K562 (cell line): ENCODE results near the gene PSMD11. TPM values are rescaled to one million over a fixed set of nuclear protein-coding genes. Genes with fewer than 3 reads are reported as not detected.

Source experiments
- ATAC-seq: fragments of 200-7000 bp; cut with Tn5 transposase; 3 replicates; pipeline ENCODE4 v1.9.1; 2020; ENCODE audit warnings: moderate library complexity
- BruUV-seq: library from RNA; stranded (reverse); fragments of 400-500 nt; replicated peaks from 2 replicates; lab custom pipeline; 2021; lab: Mats Ljungman, UMichigan
- CTCF ChIA-PET: fragments of 300-600 bp; formaldehyde crosslinking; extraction: SDS; loops from one replicate; lab custom pipeline; 2021; ENCODE audit warnings: low intra/inter-chr PET ratio; lab: Yijun Ruan, JAX
- POLR2A ChIA-PET: fragments of 300-600, 350-650 bp; sonication (Branson Sonifier 250); formaldehyde crosslinking; extraction: SDS; loops from one replicate; lab custom pipeline; 2021; ENCODE audit warnings: antibody characterized with exemption, inconsistent platforms; lab: Yijun Ruan, JAX
- DNase-seq, 4 experiments: peaks; one replicate each; pipeline versions ENCODE4 v3.0.0 to v3.0.0-alpha.2; 2011 to 2018; ENCODE audit warnings: low spot score in 3 of 4, mixed read lengths in 3 of 4; ENCODE audit errors: extremely low read depth in 1 of 4
- FAIRE-seq: peaks from 2 replicates; lab custom pipeline; 2011; peaks lifted over from hg19 to GRCh38; lab: Jason Lieb, UNC
- H2AFZ ChIP-seq: 2 replicates; pipeline ENCODE4 v1.6.0; 2011; ENCODE audit warnings: low read depth, low read length, control low read depth, inconsistent platforms
- H3K27ac ChIP-seq: fragments of 200-600 bp; 3 replicates; pipeline ENCODE4 v1.8.0; 2011; ENCODE audit warnings: low read depth, mild to moderate bottlenecking, control low read depth, inconsistent platforms, low read length, moderate library complexity, mixed read lengths; ENCODE audit errors: extremely low read depth
- H3K27me3 ChIP-seq, 2 experiments: fragments of 300-600 bp in 1 of 2; 2 replicates in 1 of 2; 3 replicates in 1 of 2; pipeline versions ENCODE4 v1.6.0 to v1.8.0; 2011; ENCODE audit warnings: inconsistent platforms in 2 of 2, low read length in 2 of 2, mild to moderate bottlenecking in 1 of 2, mixed read lengths in 1 of 2, moderate library complexity in 1 of 2; ENCODE audit not compliant: control insufficient read depth in 2 of 2, insufficient read depth in 2 of 2
- H3K36me3 ChIP-seq: fragments of 300-600 bp; 3 replicates; pipeline ENCODE4 v1.8.0; 2011; ENCODE audit warnings: mild to moderate bottlenecking, low read length, inconsistent platforms; ENCODE audit not compliant: control insufficient read depth, insufficient read depth
- H3K4me1 ChIP-seq, 2 experiments: fragments of 200-600 bp in 1 of 2; replicated peaks in 1 of 2; 2 replicates in 1 of 2; 3 replicates in 1 of 2; pipeline versions ENCODE4 v1.5.1 to v1.8.0; 2011; ENCODE audit warnings: inconsistent platforms in 2 of 2, low read length in 2 of 2, mild to moderate bottlenecking in 1 of 2, mixed read lengths in 1 of 2, moderate library complexity in 1 of 2; ENCODE audit not compliant: control insufficient read depth in 2 of 2, insufficient read depth in 2 of 2
- H3K4me2 ChIP-seq: 2 replicates; pipeline ENCODE4 v1.6.1; 2011; ENCODE audit warnings: low read length, control low read depth, inconsistent platforms, mixed read lengths; ENCODE audit not compliant: insufficient read depth
- H3K4me3 ChIP-seq: fragments of 200-600 bp; sonication (generic), shearing (Covaris generic); 2 replicates; pipeline ENCODE4 v1.5.1; 2016; ENCODE audit warnings: control low read depth, inconsistent platforms
- H3K79me2 ChIP-seq: fragments of 200-600 bp; 3 replicates; pipeline ENCODE4 v1.8.0; 2011; ENCODE audit warnings: low read length, inconsistent platforms; ENCODE audit not compliant: control insufficient read depth, insufficient read depth
- H3K9ac ChIP-seq, 2 experiments: 2 replicates each; pipeline versions ENCODE4 v1.6.0 to v1.6.1; 2011; ENCODE audit warnings: low read depth in 2 of 2, low read length in 2 of 2, control low read depth in 1 of 2, inconsistent platforms in 1 of 2, mild to moderate bottlenecking in 1 of 2, mixed read lengths in 1 of 2; ENCODE audit not compliant: insufficient read depth in 1 of 2
- H3K9me1 ChIP-seq: one replicate; pipeline ENCODE4 v1.6.0; 2011; ENCODE audit warnings: inconsistent platforms, mild to moderate bottlenecking, low read length, moderate library complexity; ENCODE audit not compliant: control insufficient read depth, insufficient read depth
- H3K9me3 ChIP-seq: replicated peaks from 2 replicates; pipeline ENCODE4 v1.5.1; 2011; ENCODE audit warnings: low read depth, low read length, inconsistent platforms; ENCODE audit not compliant: control insufficient read depth, insufficient read depth
- H4K20me1 ChIP-seq: replicated peaks from 2 replicates; pipeline ENCODE4 v1.6.1; 2011; ENCODE audit warnings: low read length, inconsistent platforms, mixed read lengths; ENCODE audit not compliant: control insufficient read depth, insufficient read depth
- DDX20 ChIP-seq: fragments of 450-650 bp; IDR thresholded peaks from 2 replicates; pipeline ENCODE4 v1.6.1; 2016; ENCODE audit warnings: missing genetic modification characterization, low read depth, mild to moderate bottlenecking, missing compliant biosample characterization, moderate library complexity
- POLR2A ChIP-seq: fragments of 450-650 bp; conservative IDR thresholded peaks from 2 replicates; pipeline ENCODE4 v1.6.1; 2016
- POLR2AphosphoS5 ChIP-seq: IDR thresholded peaks from 2 replicates; pipeline ENCODE4 v1.6.1; 2011; ENCODE audit warnings: mild to moderate bottlenecking, low read depth, low read length, moderate library complexity; ENCODE audit not compliant: control insufficient read depth, insufficient read depth
- WGBS: fragments of 100-300 bp; shearing (Covaris generic); methylation state at CpG from one replicate; pipeline ENCODE4 v1.1.6; 2016; ENCODE audit warnings: low coverage, mixed read lengths; ENCODE audit not compliant: insufficient coverage; ENCODE audit errors: missing lambda C conversion rate; 5-methylcytosine and 5-hydroxymethylcytosine counted together
- in situ Hi-C: fragments of 300-500 bp; cut with MboI; formaldehyde crosslinking; loops from 4 replicates; pipeline ENCODE4 v1.15.0; 2018; ENCODE audit warnings: inconsistent platforms, mixed read lengths
- intact Hi-C: fragments of 100-400 bp; cut with micrococcal nuclease; formaldehyde crosslinking; loops from 2 replicates; pipeline ENCODE4 v1.14.2; 2022
- polyA plus RNA-seq, 8 experiments: library from polyadenylated mRNA; depleted of rRNA in 4 of 8; stranded (reverse) in 5 of 8; unstranded in 3 of 8; fragments of >200 nt; fragmentation: Nextera tagmentation in 2 of 8; fragmentation: Illumina TruSeq in 1 of 8; extraction: Ambion mirVana in 2 of 8; extraction: Trizol in 1 of 8; gene quantifications; 2 replicates each; pipeline versions ENCODE4 v1.2.1 to v1.2.3, GENCODE V29; 2011 to 2014; ENCODE audit warnings: inconsistent platforms in 1 of 8, missing spikeins in 1 of 8
- total RNA-seq, 7 experiments: library from RNA; depleted of rRNA in 6 of 7; stranded (reverse); fragments of >200 nt in 6 of 7; fragmentation: Illumina TruSeq in 2 of 7; extraction: Trizol in 2 of 7; gene quantifications; 2 replicates each; pipeline versions ENCODE4 v1.2.1 to v1.2.3, GENCODE V29; 2011 to 2021; ENCODE audit warnings: low replicate concordance in 1 of 7

PSMD11 gene
- total and polyA plus RNA-seq, 9 of the 15 experiments (the other 6 are each of a cell fraction or from before 2014, with no cell fraction given): 104 to 378 (median 158) TPM

GRCh38 chr17:32482568-32483320 is 38.4 kb downstream of the PSMD11 start:
- Histone ChIP-seq H3K9ac (no peak overlapping the region), H3K36me3 (peaks cover 57% of the 10 kb centered on the region)
- intact Hi-C loops: loop anchor here (1.0 to 10.0 kb wide), 2 partner anchors 172 to 273 kb away; no protein-coding TSS in a partner anchor
- POLR2A ChIA-PET: interaction anchor here (0.6 to 3.5 kb wide), 6 partner anchors 9 to 691 kb away, joined by 3 to 15 read pairs (median 4); no protein-coding TSS in a partner anchor
- WGBS: 69% methylated on average over 9 of the region's 11 CpGs
- TF ChIP-seq DDX20 (tag) (no peak), POLR2A (peak; percentile 41), POLR2AphosphoS5 (0 out of 2 replicates have a peak, but pooled peaks have one; percentile 1)
- TF ChIP-seq, all 486 proteins: peak for 2
- Histone ChIP-seq H3K27me3 (no peaks in the 10 kb centered on the region), H3K27ac (no peak overlapping the region), H3K4me3 (no peak overlapping the region), H3K9me1 (no peaks in the 10 kb centered on the region), H3K4me2 (no peak overlapping the region), H3K9me3 (no peaks in the 10 kb centered on the region), H3K79me2 (peaks cover 4% of the 10 kb centered on the region; the same call in 2 of the 3 replicates), H2AFZ (no peak overlapping the region), H4K20me1 (peaks cover 8% of the 10 kb centered on the region; the same call in 1 of the 2 replicates), H3K4me1 (peaks cover 9 to 24% of the 10 kb centered on the region in 2 experiments; a peak in 4 of 5 replicates)
- in situ Hi-C loops: no loop called here
- CTCF ChIA-PET: interaction anchor here (0.9 to 1.8 kb wide), 2 partner anchors 273 to 515 kb away, joined by 3 to 9 read pairs; no protein-coding TSS in a partner anchor
- ATAC-seq: no peak
- DNase-seq: no peak
- BruUV-seq: no TSS peak
- FAIRE-seq: no peak
